GM06990 (cell line): ENCODE measurements around the gene RSRC1.
"Not testable (repeated sequence)": the region's sequence is repeated elsewhere in the genome, so short reads cannot be mapped to it uniquely, and the experiment has no call there.

Experiments
- DNase-seq: peaks from one replicate; pipeline ENCODE4 v3.0.0-alpha.2; 2011; ENCODE audit not compliant: insufficient read length; ENCODE audit errors: extremely low read depth
- H3K27me3 ChIP-seq: replicated peaks from 2 replicates; pipeline ENCODE4 v1.6.0; 2011; ENCODE audit warnings: low read length; ENCODE audit not compliant: control insufficient read depth, insufficient read depth
- H3K36me3 ChIP-seq: 2 replicates; pipeline ENCODE4 v1.5.1; 2011; ENCODE audit warnings: low read length; ENCODE audit not compliant: control insufficient read depth, insufficient read depth
- H3K4me3 ChIP-seq: replicated peaks from 2 replicates; pipeline ENCODE4 v1.5.1; 2011; ENCODE audit warnings: low read depth, mild to moderate bottlenecking, control low read depth, low read length
- TF ChIP-seq, protein P1 (sequence below): IDR thresholded peaks from 2 replicates; pipeline ENCODE4 v1.5.1; 2011; ENCODE audit warnings: low read length, control low read depth, mild to moderate bottlenecking, inconsistent platforms; ENCODE audit not compliant: insufficient read depth, poor library complexity, severe bottlenecking

The RSRC1 gene

GRCh38 chr3:158505117-158505516, 395.2 kb downstream of the RSRC1 start:
- no peak for DNase-seq

DNA sequence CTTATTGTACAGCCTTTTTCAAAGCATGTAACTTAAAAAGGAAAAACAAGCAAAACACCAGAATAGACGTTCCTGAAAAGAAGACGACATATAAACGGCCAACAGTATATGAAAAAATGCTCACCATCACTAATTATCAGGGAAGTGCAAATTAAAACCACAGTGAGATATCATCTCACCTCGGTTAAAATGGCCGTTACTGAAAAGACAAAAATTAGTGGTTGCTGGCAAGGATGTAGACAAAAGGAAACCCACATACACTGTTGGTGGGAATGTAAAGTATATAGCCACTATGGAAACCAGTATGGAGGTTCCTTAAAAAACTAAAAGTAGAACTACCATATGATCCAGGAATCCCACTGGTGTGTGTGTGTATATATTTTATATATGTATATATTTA, 396.6 kb downstream of the RSRC1 start:
- TF ChIP-seq, protein P1, sequence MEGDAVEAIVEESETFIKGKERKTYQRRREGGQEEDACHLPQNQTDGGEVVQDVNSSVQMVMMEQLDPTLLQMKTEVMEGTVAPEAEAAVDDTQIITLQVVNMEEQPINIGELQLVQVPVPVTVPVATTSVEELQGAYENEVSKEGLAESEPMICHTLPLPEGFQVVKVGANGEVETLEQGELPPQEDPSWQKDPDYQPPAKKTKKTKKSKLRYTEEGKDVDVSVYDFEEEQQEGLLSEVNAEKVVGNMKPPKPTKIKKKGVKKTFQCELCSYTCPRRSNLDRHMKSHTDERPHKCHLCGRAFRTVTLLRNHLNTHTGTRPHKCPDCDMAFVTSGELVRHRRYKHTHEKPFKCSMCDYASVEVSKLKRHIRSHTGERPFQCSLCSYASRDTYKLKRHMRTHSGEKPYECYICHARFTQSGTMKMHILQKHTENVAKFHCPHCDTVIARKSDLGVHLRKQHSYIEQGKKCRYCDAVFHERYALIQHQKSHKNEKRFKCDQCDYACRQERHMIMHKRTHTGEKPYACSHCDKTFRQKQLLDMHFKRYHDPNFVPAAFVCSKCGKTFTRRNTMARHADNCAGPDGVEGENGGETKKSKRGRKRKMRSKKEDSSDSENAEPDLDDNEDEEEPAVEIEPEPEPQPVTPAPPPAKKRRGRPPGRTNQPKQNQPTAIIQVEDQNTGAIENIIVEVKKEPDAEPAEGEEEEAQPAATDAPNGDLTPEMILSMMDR: no peak
- no peaks in the 10 kb centered on the region for H3K27me3 ChIP-seq
- no peaks in the 10 kb centered on the region for H3K36me3 ChIP-seq
- no peak for DNase-seq
- H3K4me3 ChIP-seq: no peak overlapping the region

More at GRCh38 chr3:158505117-158505516, 395.2 kb downstream of the RSRC1 start:
- H3K36me3 ChIP-seq: no peaks in the 10 kb centered on the region
- H3K4me3 ChIP-seq: no peak overlapping the region
- H3K27me3 ChIP-seq: no peaks in the 10 kb centered on the region
- TF ChIP-seq, protein P1: no peak

DNA sequence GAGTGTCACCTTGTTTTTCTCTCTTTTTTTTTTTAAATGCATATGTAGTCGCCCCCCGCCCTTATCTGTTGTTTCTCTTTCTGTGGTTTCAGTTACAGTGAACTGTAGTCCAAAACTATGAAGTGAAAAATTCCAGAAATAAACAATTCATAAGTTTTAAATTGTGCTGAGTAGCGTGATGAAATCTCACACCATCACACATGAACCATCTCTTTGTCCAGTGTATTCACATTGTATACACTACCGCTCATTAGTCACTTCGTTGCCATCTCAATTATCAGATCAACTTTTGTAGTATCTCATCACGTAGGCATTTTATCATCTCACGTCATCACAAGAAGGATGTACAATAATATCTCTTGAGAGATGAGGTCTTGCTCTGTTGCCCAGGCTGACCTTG, 398.6 kb downstream of the RSRC1 start:
- Histone ChIP-seq H3K27me3 (no peaks in the 10 kb centered on the region), H3K4me3 (no peak overlapping the region), H3K36me3 (no peaks in the 10 kb centered on the region)
- TF ChIP-seq, protein P1: no peak
- no peak for DNase-seq

DNA sequence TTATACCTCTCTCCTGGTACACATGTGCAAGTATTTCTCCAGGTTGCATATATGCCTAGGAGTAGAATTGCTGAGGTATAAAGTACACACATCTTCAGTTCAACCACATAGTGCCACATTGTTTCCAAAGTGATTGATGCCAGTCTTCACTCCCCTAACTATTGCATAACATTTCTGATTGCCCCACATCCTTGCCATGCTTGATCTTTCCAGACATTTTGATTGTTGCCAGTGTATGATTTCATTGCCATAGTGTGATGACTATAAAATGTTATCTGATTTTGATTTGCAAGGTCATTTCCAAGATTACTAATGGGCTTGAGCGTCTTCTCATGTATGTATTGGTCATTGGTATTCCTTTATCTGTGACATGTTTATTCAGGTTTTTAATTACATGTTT, 400.0 kb downstream of the RSRC1 start:
- TF ChIP-seq, protein P1: no peak
- no peak for DNase-seq
- no peaks in the 10 kb centered on the region for H3K27me3 ChIP-seq
- H3K4me3 ChIP-seq: no peak overlapping the region
- no peaks in the 10 kb centered on the region for H3K36me3 ChIP-seq

GRCh38 chr3:158516729-158517128, 406.8 kb downstream of the RSRC1 start:
- H3K27me3 ChIP-seq: not testable (repeated sequence)

GRCh38 chr3:158519776-158520175, 409.9 kb downstream of the RSRC1 start:
- Histone ChIP-seq H3K4me3 (no peak overlapping the region), H3K36me3 (no peaks in the 10 kb centered on the region), H3K27me3 (no peaks in the 10 kb centered on the region)
- TF ChIP-seq, protein P1: no peak
- no peak for DNase-seq

More at GRCh38 chr3:158516729-158517128, 406.8 kb downstream of the RSRC1 start:
- not testable (repeated sequence) for DNase-seq, H3K36me3 ChIP-seq, H3K4me3 ChIP-seq
